ENCODE data around the gene PTPN20. TPM values are rescaled to one million over a fixed set of nuclear protein-coding genes. Genes with fewer than 3 reads are reported as not detected.

PTPN20 gene
- total RNA-seq, 3 donors from 2014 or later (not counting 1 experiment from before 2014, with no cell fraction given), result 0.78 to 1.6 TPM; not detected in 1

GRCh38 chr10:47037654-47038425 lies 126.6 kb downstream of the PTPN20 start:
- DNase-seq (no peak), ATAC-seq (no peak)
- no peaks in the 10 kb centered on the region for H3K9me3 ChIP-seq (ENCODE audit: control insufficient read depth, insufficient read depth, low read length)
- H3K4me3 Mint-ChIP-seq, result no peak overlapping the region
- intact Hi-C loops (cut with micrococcal nuclease), result no loop called here
- no peaks in the 10 kb centered on the region for H3K27me3 Mint-ChIP-seq (ENCODE audit: low read depth in 2 of 2)
- no peak overlapping the region for H3K27ac Mint-ChIP-seq
- no peak overlapping the region for H3K27ac ChIP-seq (ENCODE audit: low read length)
- no peaks in the 10 kb centered on the region for H3K9me3 Mint-ChIP-seq
- H3K4me1 Mint-ChIP-seq, result no peaks in the 10 kb centered on the region
- H3K36me3 Mint-ChIP-seq, result no peaks in the 10 kb centered on the region
- H3K27me3 ChIP-seq (ENCODE audit: control insufficient read depth, insufficient read depth, low read length), result no peaks in the 10 kb centered on the region
- TF ChIP-seq CTCF (IDR thresholded peaks at IDR 0.05), result no peak
- no peaks in the 10 kb centered on the region for H3K4me1 ChIP-seq (ENCODE audit: control insufficient read depth, insufficient read depth, low read length)
- H3K36me3 ChIP-seq (ENCODE audit: control insufficient read depth, insufficient read depth, low read length), result no peaks in the 10 kb centered on the region
- no peak overlapping the region for H3K4me3 ChIP-seq (ENCODE audit: low read length)
- 87% methylated on average over 10 of the region's 10 CpGs for WGBS (ENCODE audit: insufficient coverage)

- no peaks in the 10 kb centered on the region for H3K27me3 ChIP-seq (ENCODE audit: control insufficient read depth, insufficient read depth, low read length)
- no peaks in the 10 kb centered on the region for H3K4me1 ChIP-seq (ENCODE audit: control insufficient read depth, insufficient read depth, low read length)
- no peak overlapping the region for H3K4me3 ChIP-seq (ENCODE audit: low read length)
- H3K4me3 Mint-ChIP-seq, result no peak overlapping the region
- intact Hi-C loops (cut with micrococcal nuclease), result no loop called here
- H3K27ac Mint-ChIP-seq, result no peak overlapping the region
- H3K27me3 Mint-ChIP-seq (ENCODE audit: low read depth in 2 of 2), result no peaks in the 10 kb centered on the region
- H3K36me3 ChIP-seq (ENCODE audit: control insufficient read depth, insufficient read depth, low read length), result no peaks in the 10 kb centered on the region
- no peaks in the 10 kb centered on the region for H3K4me1 Mint-ChIP-seq
- H3K9me3 Mint-ChIP-seq, result no peaks in the 10 kb centered on the region
- H3K27ac ChIP-seq (ENCODE audit: low read length), result no peak overlapping the region
- DNase-seq (no peak), ATAC-seq (no peak)
- no peaks in the 10 kb centered on the region for H3K9me3 ChIP-seq (ENCODE audit: control insufficient read depth, insufficient read depth, low read length)
- no peak for TF ChIP-seq CTCF (IDR thresholded peaks at IDR 0.05)
- H3K36me3 Mint-ChIP-seq, result no peaks in the 10 kb centered on the region
- WGBS (ENCODE audit: insufficient coverage), result 83% methylated on average over 12 of the region's 12 CpGs
These were observed 127.8 kb downstream of the PTPN20 start for GRCh38 chr10:47038881-47039561.

GRCh38 chr10:47039562-47039913 lies 128.3 kb downstream of the PTPN20 start:
- ATAC-seq (no peak), DNase-seq (no peak)
- H3K9me3 Mint-ChIP-seq, result no peaks in the 10 kb centered on the region
- H3K4me3 Mint-ChIP-seq, result no peak overlapping the region
- no peaks in the 10 kb centered on the region for H3K4me1 ChIP-seq (ENCODE audit: control insufficient read depth, insufficient read depth, low read length)
- no peaks in the 10 kb centered on the region for H3K36me3 ChIP-seq (ENCODE audit: control insufficient read depth, insufficient read depth, low read length)
- intact Hi-C loops (cut with micrococcal nuclease), result no loop called here
- H3K36me3 Mint-ChIP-seq, result no peaks in the 10 kb centered on the region
- 87% methylated on average over 4 of the region's 4 CpGs for WGBS (ENCODE audit: insufficient coverage)
- H3K27ac Mint-ChIP-seq, result no peak overlapping the region
- H3K27me3 ChIP-seq (ENCODE audit: control insufficient read depth, insufficient read depth, low read length), result no peaks in the 10 kb centered on the region
- H3K27ac ChIP-seq (ENCODE audit: low read length), result no peak overlapping the region
- no peak overlapping the region for H3K4me3 ChIP-seq (ENCODE audit: low read length)
- H3K9me3 ChIP-seq (ENCODE audit: control insufficient read depth, insufficient read depth, low read length), result no peaks in the 10 kb centered on the region
- no peaks in the 10 kb centered on the region for H3K27me3 Mint-ChIP-seq (ENCODE audit: low read depth in 2 of 2)
- no peak for TF ChIP-seq CTCF (IDR thresholded peaks at IDR 0.05)
- H3K4me1 Mint-ChIP-seq, result no peaks in the 10 kb centered on the region
